ENCODE results near the gene ATXN10.
"Not testable (repeated sequence)": the region's sequence is repeated elsewhere in the genome, so short reads cannot be mapped to it uniquely, and the experiment has no call there.

Gene ATXN10

DNA sequence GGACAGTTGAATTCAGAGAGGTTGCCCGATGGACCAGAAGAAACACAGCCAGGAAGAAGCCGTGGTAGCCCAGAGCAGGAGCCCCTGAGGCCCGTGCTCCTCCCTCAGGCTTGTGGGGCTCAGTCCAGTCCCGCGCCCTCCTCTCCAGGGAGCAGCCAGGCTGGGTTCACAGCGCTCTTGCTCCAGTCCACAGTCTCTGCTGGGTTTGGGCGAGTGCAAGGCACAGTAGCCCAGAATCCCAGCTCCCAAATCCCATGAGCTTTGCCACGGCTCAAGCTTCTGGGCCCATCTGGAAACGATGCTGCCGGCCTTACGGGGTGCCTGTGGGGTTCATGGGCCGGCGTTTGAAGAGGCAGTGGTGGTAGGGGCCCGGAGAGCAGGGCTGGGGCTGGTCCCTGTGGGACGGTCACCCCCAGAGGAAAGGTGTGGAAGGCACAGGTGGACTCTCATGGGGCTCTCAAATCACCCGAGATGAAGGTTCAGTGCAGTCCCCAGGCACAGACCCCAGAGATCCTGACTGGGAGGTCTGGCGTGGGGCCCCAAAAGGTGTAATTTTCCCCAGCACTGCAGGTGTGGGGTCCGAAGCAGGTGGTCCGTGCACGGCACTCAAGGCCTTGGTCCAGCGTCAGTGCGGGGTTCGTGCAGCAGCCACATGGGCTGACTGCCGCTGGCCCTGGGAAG, 30.6 kb upstream of the ATXN10 start:
- FAIRE-seq = no peak

DNA sequence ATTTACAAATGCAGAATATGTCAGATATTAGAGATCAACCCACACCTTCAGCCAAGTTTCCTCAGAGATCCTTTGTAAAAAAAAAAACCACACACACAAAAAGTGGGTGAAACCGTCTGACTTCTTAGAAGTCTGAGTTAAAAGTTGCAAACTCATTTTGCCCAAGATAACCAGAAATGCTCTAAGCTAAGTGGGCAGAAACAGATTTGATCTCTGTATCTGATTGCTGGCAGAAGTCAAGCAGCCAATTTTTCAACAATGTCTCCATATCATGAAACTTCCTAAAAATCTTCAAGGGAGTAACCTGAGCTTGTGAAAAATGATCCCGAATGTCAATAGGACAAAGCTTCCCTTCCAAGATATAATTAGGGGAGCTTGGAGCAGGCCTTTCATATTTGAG, 28.6 kb upstream of the ATXN10 start:
- DNase-seq (ENCODE audit: extremely low spot score, insufficient read length, low read depth) (no peak), FAIRE-seq (no peak)

More for the DNA sequence above, 30.6 kb upstream of the ATXN10 start:
- DNase-seq (ENCODE audit: extremely low spot score, insufficient read length, low read depth) = no peak

DNA sequence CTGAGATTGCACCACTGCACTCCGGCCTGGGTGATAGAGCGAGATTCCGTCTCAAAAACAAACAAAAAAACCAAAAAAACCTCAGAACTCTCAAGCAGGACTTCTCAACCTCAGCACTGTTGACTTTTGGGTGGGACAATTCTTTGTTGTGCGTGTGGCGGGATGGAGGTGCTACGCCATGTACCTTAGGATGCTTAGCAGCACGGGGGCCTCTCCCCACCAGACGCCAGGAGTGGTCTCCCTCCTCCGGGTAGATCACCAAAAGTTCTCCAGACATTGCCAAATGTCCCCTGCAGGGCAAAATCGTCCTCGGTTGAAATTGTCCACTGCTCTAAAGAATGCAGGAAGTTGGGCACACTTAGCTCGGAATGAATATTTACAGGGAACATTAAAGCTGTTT, 26.9 kb upstream of the ATXN10 start:
- no peak for DNase-seq (ENCODE audit: extremely low spot score, insufficient read length, low read depth)
- no peak for FAIRE-seq

DNA sequence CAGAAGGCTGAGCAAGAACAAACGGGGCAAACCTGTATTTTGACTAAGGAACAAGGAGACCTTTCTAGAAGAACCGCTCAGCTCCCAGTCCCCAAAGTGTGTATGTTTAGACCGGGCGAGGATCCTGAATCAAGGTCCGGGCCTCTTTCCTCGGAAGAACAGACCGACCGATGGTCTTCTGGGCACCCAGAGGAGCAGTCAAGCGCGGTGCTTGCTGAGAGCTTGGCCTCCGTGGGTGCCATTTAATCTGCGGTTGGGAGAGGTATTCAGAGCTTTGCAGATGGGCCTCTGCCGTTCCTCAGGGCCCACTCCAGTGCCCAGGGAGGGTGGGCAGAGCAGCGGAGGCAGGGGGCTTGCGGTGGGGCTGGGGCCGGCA, 26.5 kb upstream of the ATXN10 start:
- FAIRE-seq (no peak), DNase-seq (ENCODE audit: extremely low spot score, insufficient read length, low read depth) (no peak)

DNA sequence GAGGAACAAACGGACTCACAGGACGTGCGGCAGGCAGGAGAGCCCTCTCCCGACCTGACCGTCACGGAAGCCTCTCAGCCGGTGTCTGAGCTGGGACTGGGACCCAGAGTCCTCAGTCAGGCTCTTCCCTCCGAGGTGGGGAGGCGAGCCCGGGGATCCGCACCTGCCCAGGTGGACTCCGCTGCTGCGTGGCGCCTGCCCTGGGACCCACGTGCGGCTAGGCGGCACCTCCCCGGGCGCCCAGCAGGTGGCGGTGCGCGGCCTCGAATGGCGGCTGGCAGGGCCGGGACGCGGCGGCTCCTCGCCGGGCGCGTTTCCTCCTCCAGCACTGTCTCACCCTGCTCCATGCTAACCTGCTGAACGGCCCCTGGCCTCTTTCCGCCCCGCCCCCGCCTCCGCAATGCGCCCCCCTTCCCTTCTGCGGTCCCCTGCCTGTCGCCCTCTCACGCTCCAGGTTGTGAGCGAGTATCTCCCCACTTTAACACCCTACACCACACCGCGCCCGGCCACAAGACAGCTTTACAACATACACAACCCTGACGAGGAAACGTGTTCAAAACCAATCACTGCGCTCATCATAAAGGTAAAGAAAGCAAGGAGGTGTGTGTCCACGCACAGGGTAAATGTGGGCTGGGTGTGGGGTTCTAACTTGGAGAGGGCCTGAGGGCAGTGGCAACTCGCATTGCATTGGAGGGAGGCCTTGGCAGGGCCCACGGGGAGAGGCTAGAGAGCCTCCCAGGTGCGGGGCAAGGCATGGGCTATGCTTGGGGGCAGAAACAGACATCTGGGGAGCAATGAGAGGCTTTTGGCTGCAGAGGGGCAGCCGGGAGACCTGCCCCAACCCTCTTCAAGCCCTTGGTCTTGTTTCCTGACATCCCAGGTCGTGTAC, 25.9 kb upstream of the ATXN10 start:
- FAIRE-seq = peak; percentile 74
- peak; percentile 75 for DNase-seq (ENCODE audit: extremely low spot score, insufficient read length, low read depth)

DNA sequence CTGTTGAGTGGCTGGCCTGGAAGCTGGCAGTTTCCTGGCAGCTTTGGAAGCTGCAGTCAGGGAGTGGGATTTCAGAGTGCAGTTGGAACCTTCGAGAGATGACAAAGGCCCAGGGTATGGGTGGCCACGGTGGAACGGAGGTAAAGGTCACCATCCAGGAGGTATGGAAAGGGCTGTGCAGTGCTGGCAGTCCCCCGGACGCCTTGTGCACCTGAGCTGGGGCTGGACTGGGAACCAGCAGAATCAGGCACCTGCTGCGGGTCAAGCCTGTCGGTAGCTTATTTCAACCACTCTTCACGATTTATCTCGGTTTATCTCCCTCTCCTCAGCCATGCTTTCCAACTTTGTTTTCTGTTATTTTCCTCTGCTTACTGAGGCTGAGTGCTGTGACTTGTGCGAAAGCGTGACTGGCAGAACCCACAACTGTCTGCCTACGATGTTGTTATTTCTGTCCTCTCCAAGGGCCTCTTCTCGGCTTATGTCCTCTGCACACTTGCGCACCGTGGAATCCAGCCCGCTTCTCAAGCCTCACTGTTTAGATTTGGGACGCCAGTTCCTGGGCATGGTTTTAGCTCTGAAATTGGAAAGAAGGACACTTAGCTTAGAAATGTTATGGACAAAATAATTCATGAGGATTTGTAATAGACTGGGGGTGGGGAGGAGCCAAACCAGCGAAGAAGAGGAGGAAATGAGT, 24.0 kb upstream of the ATXN10 start:
- no peak for DNase-seq (ENCODE audit: extremely low spot score, insufficient read length, low read depth)
- no peak for FAIRE-seq

DNA sequence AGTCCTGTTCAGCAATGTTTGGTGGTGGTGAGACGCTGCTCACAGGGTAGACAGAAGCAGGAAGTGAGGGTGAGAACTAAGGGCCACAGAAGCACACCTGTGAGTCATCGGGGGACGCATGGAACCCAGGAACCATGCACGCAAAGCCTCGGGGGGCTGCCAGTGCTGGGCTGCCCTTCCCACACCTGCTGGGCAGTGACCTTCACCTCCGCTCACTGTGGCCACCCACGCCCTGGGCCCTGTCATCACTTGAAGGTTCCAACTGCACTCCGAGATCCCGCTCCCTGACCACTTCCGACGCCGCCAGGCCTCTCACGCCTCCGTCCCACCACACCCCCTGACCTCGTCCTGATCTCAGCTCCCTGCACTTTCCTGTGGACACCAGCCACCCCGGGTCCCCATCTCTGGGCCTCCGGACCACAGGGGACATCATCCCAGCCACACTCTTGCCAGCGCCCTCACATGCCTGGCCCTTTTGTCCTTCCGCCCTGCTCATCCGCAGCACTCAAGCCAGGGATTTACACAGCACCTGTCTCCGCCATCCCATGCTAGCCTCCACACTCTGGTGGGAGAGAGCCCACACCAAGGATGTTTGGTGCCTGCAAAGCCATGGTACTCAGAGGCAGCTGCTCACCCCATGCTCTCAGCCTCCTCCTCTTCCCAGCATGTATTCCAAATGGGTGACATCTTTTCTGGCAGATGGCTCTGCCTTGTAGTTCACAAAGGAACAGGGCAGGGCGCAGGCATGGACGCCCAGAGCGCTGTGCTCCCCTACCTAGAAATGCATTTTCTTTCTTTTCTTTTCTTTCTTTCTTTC, 23.1 kb upstream of the ATXN10 start:
- DNase-seq (ENCODE audit: extremely low spot score, insufficient read length, low read depth) = no peak
- no peak for FAIRE-seq

DNA sequence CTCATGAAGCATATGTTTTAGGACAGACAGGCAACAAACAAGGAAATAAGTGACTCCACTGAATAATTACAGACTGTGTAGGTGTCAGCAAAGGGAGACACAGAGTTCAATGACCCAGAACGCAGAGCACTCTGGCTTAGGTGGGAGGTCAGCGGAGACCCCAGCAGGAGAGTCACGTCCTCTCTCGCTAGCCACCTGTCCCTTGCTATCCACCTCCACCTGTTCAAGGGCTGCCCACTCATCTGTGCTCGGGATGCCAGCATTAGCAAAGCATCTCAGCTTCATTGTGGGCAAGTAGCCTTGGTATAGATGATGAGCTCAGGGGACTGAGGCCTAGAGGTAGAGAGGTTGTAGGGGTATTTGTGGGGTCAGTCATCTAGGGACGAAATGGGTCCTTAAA, 21.8 kb upstream of the ATXN10 start:
- no peak for DNase-seq (ENCODE audit: extremely low spot score, insufficient read length, low read depth)
- FAIRE-seq = no peak

DNA sequence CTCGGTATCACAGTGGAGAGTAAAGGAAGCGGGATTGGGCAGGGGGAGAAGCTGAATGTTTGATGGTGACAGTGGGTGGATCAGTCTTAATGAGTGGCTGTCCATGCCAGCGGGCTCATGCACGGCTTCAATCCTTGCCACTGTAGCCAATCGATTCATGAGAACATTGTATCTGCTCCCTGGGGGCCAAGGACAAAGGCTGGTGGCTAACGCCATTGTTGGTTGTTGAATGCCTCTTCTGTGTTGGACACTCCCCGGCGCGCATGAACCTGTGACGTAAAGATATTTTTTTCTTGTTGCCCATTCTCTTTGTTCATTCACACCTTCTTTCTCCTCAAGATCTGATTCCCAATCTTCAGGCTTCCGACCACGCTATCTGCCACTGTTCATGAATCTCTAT, 20.9 kb upstream of the ATXN10 start:
- FAIRE-seq = no peak

DNA sequence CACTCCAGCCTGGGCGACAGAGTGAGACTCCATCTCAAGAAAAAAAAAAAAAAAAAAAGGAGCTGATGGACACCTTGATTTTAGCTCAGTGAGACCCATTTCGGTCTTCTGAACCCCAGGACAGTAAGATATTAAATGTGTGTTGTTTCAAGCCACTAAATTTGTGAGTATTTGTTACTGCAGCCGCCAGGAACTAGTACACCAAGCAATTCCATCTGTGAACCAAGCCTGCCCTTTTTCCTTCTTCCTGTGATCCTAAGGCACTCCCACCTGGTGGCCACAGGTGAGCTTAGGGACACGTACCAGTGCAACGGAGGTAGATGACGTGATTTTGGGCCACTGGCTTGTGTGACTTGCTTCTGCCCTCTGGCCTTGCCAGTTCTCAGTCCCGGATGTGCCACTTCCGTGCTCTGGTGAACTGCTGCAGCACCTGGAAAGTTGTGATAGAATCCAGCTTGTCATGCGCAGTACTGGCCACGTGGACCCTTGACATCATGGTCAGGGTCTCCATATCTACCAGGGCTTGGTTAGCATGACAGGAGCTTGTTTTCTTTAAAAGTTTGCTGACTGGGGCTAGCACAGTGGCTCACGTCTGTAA, 19.6 kb upstream of the ATXN10 start:
- FAIRE-seq (no peak), DNase-seq (ENCODE audit: extremely low spot score, insufficient read length, low read depth) (no peak)

More for the DNA sequence above, 20.9 kb upstream of the ATXN10 start:
- DNase-seq (ENCODE audit: extremely low spot score, insufficient read length, low read depth) = no peak

DNA sequence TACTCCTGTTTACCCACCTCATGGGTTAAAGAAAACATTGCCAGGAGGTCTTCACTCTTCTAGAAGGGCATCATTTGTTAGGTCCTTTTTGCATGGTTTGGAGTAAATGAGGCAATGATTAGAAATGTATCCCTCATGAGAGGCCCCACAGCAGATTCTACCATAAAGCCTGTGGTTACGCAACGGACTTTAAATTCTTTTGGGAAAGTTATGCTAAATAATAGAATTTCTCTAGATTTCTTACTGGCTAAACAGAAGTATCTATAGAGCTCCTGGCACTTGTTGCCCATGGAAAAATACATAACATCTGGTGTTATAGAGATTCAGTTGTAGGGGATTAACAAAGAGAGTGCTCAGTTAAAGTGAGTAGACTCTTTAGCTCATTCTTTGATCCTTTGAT, 15.1 kb upstream of the ATXN10 start:
- DNase-seq (ENCODE audit: extremely low spot score, insufficient read length, low read depth) = no peak

DNA sequence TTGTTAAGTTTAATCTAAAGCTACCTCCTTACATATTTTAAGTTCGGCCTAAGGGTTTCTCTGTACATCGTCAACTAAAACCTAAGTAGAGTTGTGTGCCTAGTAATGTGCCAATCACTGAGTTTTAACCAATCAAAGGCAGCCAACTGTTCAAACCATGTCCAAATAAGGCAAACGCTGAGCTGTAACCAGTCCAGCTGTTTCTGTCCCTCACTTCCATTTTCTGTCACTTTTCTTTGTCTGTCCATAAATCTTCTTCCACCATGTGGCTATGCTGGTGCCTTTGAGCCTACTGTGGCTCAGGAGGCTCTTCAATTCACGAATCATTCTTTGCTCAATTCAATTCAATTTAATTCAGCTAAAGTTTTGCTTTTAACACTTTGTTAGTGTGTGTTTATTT, 13.9 kb upstream of the ATXN10 start:
- FAIRE-seq (no peak), DNase-seq (ENCODE audit: extremely low spot score, insufficient read length, low read depth) (no peak)

More for the DNA sequence above, 15.1 kb upstream of the ATXN10 start:
- no peak for FAIRE-seq

DNA sequence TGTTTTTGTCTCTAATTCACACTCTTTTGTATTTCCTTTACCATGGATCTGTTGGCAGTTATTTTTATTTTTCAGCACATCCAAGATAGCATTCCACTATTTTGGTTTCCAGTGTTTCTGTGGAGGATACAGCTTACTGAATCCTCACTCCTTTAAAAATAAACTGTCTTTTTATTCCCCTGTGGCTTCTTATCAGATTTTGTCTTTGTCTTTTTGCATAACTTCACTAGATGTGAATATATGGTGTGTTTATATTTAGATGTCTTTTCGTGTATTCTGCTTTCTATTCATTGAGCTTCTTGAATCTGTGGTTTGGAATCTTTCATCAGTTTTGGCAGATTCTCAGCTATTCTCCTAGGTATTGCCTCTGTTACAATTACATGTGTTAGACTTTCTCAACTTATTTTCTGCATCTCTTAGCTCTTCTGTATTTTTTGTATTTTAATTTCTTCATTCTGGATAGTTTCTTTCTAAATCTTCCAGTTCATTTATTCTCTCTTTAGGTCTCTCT, 7.4 kb upstream of the ATXN10 start:
- no peak for FAIRE-seq
- DNase-seq (ENCODE audit: extremely low spot score, insufficient read length, low read depth) = no peak

DNA sequence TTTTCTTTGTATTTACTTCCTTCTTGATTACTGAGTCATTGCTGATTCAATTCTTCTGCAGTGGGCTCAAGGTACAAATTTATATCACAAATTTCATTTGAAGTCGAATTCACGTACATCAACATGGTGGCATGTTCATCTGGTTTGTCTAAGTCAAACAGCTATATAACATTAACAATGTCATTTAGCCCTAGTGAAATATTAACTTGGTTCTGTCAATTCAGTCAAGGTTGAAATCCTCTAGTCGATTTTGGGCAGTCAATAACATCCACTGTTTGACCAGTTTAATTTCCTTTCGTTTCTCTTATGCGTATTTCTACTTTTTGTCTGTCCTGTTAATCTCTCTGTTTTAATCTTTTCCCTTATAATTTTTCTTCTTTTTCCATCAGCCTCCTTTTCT, 4.1 kb upstream of the ATXN10 start:
- FAIRE-seq = no peak
- no peak for DNase-seq (ENCODE audit: extremely low spot score, insufficient read length, low read depth)

DNA sequence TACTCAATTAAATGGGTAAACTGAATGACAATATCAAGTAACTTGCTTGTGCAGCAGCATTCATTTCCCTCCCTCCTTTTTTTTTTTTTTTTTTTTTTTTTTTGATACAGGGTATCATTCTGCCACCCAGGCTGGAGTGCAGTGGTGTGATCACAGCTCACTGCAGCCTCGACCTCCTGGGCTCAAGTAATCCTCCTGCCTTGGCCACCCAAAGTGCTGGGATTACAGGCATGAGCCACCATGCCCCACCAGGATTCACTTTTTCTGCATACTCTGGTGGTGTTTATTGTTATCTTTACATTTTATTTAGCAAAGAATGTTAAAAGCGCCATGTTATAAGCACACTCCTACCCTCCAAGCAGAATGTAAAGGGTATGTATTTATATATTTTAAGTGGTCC, 1.3 kb upstream of the ATXN10 start:
- FAIRE-seq; DNase-seq (ENCODE audit: extremely low spot score, insufficient read length, low read depth): not testable (repeated sequence)

DNA sequence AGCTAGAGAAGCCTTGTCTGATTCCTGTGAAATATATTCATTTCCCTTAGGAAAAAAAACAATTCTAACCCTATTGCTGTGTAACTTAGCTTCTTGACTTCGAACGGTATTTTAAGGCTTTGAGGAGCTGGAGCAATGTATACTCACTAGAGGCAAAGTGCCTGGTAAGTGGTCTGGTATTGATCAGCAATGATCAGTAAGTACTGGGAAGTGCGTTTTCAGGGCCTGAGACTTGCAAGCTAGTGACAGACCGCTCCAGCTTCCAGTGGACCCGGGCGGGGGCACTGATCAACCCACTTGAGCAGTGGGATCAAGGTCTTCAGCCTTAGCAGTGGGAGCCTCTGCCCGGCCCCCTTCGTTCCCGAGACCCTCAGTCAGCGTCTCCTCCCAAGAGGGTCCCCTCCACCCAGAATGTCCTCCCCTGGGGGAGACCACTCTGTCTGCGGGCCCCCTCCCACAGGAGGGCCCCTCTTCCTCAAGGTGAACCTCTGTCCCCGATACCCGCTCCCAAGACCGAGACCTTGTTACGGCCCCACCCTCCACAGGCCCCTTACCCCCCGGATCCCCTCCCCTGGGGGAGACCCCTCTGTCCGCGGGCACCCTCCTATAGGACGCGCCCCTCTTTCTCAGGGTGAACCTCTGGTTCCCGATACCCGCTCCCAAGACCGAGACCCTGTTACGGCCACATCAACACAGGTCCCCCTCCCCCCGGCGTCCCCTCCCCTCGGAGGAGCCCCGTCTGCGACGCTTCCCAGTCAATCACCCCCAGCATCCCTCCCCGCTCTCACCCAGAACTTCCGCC, 452 bp upstream of the ATXN10 start:
- no peak for FAIRE-seq
- no peak for DNase-seq (ENCODE audit: extremely low spot score, insufficient read length, low read depth)

DNA sequence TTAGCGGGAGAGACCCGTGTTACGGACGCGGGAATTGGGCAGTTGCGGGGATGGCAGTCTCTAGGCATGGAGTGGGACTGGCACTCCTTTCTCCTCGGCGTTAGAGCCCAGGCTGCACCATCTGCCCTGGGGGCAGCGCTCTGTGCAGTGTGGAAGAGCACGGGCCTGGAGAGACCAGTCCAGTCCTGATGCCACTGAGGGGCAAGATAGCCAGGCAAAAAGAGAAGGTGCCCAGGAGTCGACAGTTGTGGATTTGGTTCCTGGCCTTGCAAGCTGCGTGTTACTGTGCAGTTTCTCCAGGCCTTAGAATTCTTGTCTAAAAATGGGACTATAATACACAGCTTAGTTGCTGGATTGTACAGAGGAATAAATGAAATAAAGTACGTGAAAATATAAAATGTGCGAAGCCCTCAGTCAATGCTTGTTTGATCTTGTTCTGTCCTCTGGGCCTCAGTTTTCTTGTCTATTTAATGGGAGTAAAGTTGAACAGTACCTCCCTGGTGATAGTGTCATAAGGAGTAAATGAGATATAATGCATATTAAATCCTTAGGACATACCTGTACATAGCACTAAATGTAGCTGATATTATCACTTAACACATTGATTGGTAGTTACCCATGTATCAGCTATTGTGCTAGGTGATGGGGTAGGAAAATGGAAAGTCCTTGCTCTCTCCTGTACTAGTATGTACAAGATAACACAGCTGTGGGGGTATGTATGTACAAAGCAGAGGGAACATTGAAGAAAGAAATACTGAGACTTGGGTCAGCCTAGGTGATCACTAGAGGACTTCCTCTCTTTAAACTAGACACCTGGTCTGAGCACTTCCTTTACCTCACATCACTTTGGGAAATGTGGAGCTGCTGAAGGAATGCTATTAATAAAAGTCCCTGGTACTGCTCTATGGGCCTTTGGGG, 1.2 kb downstream of the ATXN10 start:
- no peak for DNase-seq (ENCODE audit: extremely low spot score, insufficient read length, low read depth)
- FAIRE-seq = peak; percentile 24
